Muscle layer of colon (tissue), 2 donors: Measurements from ENCODE around the gene ANAPC2.

Experiments used
- H3K27ac ChIP-seq: one replicate; pipeline ENCODE4 v1.7.0; 2013; ENCODE audit warnings: low read depth, mild to moderate bottlenecking, low read length, moderate library complexity
- H3K27me3 ChIP-seq, 2 donors: one replicate each; pipeline ENCODE4 v1.7.0; 2013; ENCODE audit warnings: low read length in 2 of 2, mild to moderate bottlenecking in 2 of 2; ENCODE audit not compliant: insufficient read depth in 2 of 2, control insufficient read depth in 1 of 2
- H3K36me3 ChIP-seq: one replicate; pipeline ENCODE4 v1.7.0; 2013; ENCODE audit warnings: mild to moderate bottlenecking, low read length; ENCODE audit not compliant: insufficient read depth
- H3K4me1 ChIP-seq: one replicate; pipeline ENCODE4 v1.7.0; 2013; ENCODE audit warnings: mild to moderate bottlenecking, low read length; ENCODE audit not compliant: insufficient read depth
- H3K4me3 ChIP-seq, 2 donors: one replicate each; pipeline ENCODE4 v1.7.0; 2013; ENCODE audit warnings: low read length in 2 of 2, low read depth in 1 of 2, mild to moderate bottlenecking in 1 of 2, moderate library complexity in 1 of 2
- H3K9ac ChIP-seq: one replicate; pipeline ENCODE4 v1.7.0; 2013; ENCODE audit warnings: low read length
- H3K9me3 ChIP-seq: one replicate; pipeline ENCODE4 v1.7.0; 2013; ENCODE audit warnings: mild to moderate bottlenecking, low read length
- donor health status: abdominal sarcoma.
- donor health status: Adenocarcinoma of cecum.

ANAPC2 gene

DNA sequence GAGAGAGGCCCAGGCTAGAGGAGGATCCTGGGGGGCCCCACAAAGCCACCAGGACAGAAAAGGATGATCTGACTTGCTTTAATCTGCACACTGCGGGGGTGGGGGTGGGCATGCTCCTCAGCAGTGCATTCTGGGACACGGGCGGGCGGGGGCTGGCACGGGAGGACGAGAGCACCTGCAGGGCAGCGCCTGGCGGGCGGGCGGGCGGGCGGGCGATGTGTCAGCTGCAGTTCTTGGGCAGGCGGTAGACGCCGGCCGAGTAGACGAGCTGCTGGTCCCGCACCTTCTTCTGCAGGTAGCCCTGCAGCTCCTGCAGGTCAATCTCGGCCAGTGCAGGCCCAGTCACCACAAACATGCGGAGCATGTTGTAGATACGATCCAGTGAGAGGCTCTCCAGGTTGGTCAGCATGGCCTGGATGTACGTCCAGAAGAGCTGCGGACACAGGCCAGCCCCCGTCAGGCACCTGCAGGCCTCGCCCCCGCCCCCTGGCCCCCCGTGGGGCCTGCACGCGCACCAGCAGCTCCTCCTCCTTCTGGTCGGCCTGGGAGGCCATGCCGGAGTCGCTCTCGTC is 13.6 kb downstream of the ANAPC2 start:
- Histone ChIP-seq H3K9ac (no peak overlapping the region), H3K9me3 (no peaks in the 10 kb centered on the region), H3K36me3 (peaks cover 10% of the 10 kb centered on the region), H3K27me3 (peaks cover 6 to 36% of the 10 kb centered on the region in 2 donors), H3K27ac (no peak overlapping the region), H3K4me3 (no peak overlapping the region), H3K4me1 (no peaks in the 10 kb centered on the region)

DNA sequence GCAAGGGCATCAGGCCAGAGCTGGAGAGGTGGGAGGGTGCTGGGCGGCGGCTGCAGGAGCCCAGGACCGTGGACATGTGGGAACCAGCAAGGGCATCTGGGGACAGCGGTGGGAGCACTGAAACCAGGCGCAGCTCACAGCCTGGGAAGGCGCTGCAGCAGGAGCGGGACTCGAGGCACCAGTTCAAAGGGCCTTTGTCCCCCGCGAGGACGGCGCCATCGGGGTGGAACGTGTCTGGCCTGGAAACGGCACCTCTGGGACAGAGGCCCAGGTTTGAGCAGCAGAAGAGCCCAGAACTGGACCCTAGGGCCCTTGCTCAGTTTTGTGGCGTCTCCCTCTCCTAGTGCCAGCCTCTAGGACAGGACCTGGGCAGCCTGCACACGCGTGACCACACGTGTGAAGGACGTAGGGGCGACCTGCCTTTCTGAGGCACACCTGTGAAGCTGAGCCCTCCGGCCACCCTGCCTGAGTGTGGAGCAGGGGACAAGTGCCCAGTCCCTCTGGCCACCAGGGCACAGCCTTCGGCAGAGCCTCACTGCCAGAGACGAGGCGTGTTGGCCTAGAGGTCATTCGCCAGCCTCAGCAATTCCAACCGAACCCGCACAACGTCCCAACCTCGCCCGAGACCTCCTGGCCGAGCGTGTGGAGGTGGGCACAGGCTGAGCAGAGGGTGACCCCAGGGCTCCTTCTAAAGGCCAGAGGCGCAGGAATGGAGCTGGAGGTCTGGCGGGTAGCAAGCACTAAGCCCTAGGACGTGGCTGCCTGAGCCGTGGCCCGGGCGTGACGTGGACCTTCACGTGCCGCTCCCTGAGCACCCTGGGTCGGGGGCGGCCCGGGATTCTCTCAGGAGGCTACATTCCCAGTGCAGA is 14.3 kb downstream of the ANAPC2 start:
- no peak overlapping the region for H3K27ac ChIP-seq
- no peaks in the 10 kb centered on the region for H3K4me1 ChIP-seq
- H3K36me3 ChIP-seq, result peaks cover 3% of the 10 kb centered on the region
- H3K27me3 ChIP-seq, result peaks cover 6 to 44% of the 10 kb centered on the region in 2 donors
- no peaks in the 10 kb centered on the region for H3K9me3 ChIP-seq
- no peak overlapping the region for H3K4me3 ChIP-seq
- H3K9ac ChIP-seq, result no peak overlapping the region

DNA sequence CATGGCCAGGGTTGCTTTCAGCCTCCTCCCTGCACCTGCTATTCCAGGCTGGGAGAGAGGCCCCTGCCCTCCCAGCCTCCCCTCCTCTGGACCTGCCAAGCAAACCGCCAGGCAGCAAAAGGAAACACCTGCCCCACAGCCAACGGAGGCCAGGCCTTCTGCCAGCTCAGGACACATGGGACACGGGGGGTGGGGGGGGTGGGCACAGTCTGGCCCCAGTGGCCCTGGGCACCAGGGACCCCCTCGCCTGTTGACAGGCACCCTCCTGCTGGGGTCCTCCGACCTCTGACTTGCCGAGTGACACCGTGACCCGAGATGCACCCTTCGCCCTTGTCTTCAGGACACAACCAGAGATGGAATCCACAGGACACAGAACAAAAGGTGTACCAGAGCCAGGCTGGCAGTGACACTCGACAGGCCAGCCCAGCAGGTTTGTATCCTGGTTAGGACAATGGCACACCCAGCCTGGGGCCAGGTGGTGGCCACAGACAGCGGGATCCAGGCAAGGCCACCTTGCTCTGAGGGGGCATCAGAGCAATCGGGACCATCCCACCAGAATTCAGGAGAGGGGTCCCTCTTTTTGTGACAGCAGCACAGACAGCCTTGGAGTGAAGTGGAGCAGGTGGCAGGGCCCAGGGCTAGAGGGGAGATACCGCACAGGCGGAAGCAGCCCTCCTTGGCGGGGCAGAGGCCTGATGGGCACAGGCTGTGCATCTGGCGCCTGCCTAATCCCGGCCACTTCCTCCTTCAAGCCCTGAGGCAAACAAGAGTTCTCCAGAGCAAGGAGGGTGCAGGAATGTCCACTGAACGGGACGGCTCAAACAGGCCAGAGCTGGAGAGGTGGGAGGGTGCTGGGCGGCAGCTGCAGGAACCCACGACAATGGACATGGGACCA is 15.2 kb downstream of the ANAPC2 start:
- no peak overlapping the region for H3K4me3 ChIP-seq
- no peaks in the 10 kb centered on the region for H3K4me1 ChIP-seq
- H3K9ac ChIP-seq, result no peak overlapping the region
- no peaks in the 10 kb centered on the region for H3K36me3 ChIP-seq
- no peak overlapping the region for H3K27ac ChIP-seq
- peaks cover 6 to 48% of the 10 kb centered on the region in 2 donors for H3K27me3 ChIP-seq
- H3K9me3 ChIP-seq, result no peaks in the 10 kb centered on the region

DNA sequence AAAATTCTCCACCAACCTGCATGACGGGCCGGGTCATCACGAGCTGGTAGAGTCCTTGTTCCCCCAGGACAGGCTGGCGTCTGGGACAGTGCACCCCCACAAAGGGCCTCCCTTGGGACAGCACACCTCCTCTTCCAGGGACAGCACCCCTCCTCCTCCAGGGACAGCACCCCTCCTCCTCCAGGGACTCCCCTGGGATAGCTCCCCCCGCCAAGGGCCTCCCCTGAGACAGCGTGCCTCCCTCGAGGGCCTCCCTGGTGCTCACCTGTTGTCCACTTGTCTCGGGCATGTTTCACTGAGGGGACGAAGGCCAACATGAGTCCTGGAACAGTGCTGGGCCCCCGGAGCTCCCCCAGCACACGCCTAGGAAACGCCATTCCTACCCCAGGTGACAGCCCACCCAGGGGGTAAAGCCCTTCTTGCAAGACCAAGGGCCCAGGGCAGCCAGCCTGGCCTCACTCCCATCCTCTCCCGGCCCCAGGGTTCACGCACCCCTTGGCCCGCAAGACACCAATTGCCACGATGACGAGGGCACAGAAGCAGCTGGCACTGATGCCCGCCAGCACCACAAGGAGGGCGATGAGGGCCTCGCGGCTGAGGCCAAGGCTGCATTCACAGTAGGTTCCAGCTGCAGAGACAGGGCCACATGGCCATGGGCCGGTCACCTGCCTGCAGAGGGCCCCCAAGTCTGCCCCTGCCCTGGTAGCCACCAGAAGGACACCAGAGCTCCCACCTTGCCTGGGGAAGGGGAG is 17.0 kb downstream of the ANAPC2 start:
- H3K9ac ChIP-seq, result no peak overlapping the region
- no peaks in the 10 kb centered on the region for H3K36me3 ChIP-seq
- H3K27me3 ChIP-seq, result peaks cover 13 to 66% of the 10 kb centered on the region in 2 donors
- no peaks in the 10 kb centered on the region for H3K9me3 ChIP-seq
- H3K4me3 ChIP-seq, result no peak overlapping the region
- H3K4me1 ChIP-seq, result no peaks in the 10 kb centered on the region
- no peak overlapping the region for H3K27ac ChIP-seq

DNA sequence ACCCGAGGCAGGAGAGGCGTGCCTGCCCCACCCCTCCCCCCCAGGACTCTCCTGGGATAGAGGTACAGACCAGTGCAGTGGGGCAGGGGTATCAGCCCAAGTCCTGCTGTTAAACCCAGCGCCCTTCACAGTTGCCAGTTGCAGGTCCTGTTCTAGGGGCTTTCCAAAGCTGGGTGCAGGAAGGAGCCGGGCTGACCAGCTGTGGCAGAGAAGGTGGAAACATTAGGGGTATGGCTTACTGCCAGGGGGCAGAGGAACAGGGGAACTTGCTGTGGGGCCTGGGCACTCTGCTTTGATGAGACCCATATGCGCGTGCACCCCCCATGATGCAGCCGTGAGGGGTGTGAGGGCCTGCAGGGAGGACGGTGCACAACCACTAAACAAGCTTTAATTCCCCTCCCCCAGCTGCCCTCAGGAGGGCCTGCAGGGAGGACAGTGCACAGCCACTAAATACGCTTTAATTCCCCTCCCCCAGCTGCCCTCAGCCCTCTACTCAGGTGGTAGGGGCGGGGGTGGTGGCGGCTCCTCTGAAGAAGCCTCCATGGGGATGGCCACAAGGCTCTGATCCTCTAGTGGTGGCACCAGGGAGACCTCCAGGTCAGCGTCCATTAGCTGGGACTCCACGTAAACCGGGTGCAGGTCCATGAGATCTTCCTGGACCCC is 17.7 kb downstream of the ANAPC2 start:
- H3K4me3 ChIP-seq, result no peak overlapping the region
- H3K9me3 ChIP-seq, result no peaks in the 10 kb centered on the region
- peaks cover 14 to 73% of the 10 kb centered on the region in 2 donors for H3K27me3 ChIP-seq
- no peaks in the 10 kb centered on the region for H3K4me1 ChIP-seq
- no peak overlapping the region for H3K9ac ChIP-seq
- H3K36me3 ChIP-seq, result no peaks in the 10 kb centered on the region
- no peak overlapping the region for H3K27ac ChIP-seq

DNA sequence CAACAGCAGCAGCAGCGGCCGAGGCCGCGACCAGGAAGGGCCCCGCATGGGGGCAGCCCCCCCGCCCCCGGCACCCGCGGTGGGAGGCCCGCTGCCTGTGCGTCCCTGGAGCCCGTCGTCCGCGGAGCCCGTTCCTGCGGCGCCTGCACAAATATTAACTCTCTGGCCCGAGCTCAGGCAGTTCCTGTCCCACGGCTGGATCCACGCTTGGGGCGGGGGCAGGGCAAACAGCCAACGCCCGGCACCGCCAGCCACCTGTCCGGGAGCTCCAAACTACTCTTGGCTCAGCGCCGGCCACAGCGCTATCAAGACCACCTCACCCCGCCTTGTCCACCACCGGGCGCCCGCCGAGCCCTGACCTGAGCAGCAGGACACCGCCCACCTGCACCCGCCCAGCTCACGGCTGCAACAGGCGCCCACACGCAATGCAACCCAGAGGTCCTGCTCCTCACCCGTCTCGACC is 18.4 kb downstream of the ANAPC2 start, which contains the start of gene LRRC26:
Gene LRRC26, minus strand, starts transcription at position 156 of the 463 bp plus-strand sequence. Its CDS starts 108 bp downstream, at position 48.
- H3K27me3 ChIP-seq, result peaks cover 14 to 80% of the 10 kb centered on the region in 2 donors
- H3K4me3 ChIP-seq, result peak within 1 kb of the TSS in 1 of 2 donors; percentile 47
- no peak within 1 kb of the TSS for H3K27ac ChIP-seq
- no peaks in the 10 kb centered on the region for H3K4me1 ChIP-seq
- H3K9ac ChIP-seq, result no peak within 1 kb of the TSS
- H3K9me3 ChIP-seq, result no peaks in the 10 kb centered on the region
- H3K36me3 ChIP-seq, result no peaks in the 10 kb centered on the region

DNA sequence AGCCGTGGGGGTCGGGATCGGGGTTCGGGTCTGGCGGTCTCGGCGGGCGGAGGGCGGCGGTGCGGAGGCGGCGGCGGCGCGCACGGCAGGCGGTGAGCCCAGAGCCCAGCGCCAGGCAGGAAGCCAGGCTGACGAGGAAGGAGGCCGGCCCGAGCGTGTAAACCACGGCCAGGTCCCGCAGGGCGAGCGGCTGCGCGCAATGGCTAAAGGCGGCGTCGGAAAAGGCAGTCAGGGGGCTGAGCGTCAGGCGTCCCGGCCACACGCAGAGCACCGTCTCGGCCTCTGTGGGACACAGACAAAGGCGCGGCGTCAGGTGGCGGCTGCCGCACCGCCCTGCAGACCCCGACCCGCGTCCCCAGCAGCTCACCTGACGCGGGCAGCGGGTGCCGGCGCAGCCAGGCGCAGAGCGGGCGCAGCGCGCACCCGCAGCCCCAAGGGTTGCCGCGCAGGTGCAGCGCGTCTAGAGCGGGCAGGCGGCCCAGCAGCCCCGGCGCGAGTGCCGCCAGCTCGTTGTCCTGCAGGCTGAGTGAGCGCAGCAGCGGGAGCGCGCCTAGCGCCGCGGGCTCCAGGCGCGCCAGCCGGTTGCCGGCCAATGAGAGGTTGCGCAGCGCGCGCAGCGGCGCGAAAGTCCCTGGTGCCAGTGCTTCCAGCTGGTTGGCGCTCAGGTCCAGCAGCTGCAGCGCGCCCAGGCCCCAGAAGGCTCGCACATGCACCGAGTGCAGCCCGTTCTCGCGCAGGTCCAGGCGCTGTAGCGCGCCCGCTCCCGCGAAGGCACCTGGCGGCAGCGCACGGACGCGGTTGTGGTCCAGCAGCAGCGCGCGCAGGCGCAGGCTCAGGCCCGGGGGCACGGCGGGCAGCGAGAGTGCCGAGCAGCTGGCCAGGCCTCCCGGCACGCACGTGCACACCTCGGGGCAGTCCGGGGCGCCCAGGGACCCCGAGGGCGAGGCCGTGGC is 19.2 kb downstream of the ANAPC2 start:
- Histone ChIP-seq H3K4me1 (no peaks in the 10 kb centered on the region), H3K27me3 (peaks cover 18 to 84% of the 10 kb centered on the region in 2 donors), H3K4me3 (peak overlapping the region in 1 of 2 donors; percentile 47), H3K36me3 (no peaks in the 10 kb centered on the region), H3K27ac (no peak overlapping the region), H3K9me3 (no peaks in the 10 kb centered on the region), H3K9ac (no peak overlapping the region)

DNA sequence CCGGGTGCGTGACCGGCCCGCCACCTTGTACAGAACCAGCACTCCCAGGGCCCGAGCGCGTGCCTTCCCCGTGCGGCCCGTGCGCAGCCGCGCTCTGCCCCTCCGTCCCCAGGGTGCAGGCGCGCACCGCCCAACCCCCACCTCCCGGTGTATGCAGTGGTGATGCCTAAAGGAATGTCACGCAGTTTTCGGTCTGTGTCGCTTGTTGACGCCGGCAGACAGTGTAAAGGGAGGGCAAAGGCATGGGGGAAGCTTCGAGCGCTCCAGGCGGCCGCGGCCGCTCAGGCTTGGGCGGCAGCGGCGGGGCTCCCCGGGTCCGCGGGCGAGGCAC is 19.8 kb downstream of the ANAPC2 start:
- Histone ChIP-seq H3K27ac (no peak overlapping the region), H3K4me1 (no peaks in the 10 kb centered on the region), H3K4me3 (no peak overlapping the region), H3K36me3 (no peaks in the 10 kb centered on the region), H3K9me3 (no peaks in the 10 kb centered on the region), H3K9ac (no peak overlapping the region), H3K27me3 (peaks cover 25 to 87% of the 10 kb centered on the region in 2 donors)

DNA sequence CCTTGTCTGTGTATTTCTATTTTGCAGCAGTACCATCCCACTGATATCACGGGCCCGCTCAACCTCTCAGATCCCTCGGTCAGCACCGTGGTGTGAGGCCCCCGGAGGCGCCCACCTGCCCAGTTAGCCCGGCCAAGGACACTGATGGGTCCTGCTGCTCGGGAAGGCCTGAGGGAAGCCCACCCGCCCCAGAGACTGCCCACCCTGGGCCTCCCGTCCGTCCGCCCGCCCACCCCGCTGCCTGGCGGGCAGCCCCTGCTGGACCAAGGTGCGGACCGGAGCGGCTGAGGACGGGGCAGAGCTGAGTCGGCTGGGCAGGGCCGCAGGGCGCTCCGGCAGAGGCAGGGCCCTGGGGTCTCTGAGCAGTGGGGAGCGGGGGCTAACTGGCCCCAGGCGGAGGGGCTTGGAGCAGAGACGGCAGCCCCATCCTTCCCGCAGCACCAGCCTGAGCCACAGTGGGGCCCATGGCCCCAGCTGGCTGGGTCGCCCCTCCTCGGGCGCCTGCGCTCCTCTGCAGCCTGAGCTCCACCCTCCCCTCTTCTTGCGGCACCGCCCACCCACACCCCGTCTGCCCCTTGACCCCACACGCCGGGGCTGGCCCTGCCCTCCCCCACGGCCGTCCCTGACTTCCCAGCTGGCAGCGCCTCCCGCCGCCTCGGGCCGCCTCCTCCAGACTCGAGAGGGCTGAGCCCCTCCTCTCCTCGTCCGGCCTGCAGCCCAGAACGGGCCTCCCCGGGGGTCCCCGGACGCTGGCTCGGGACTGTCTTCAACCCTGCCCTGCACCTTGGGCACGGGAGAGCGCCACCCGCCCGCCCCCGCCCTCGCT is 20.4 kb downstream of the ANAPC2 start:
- H3K4me3 ChIP-seq, result no peak overlapping the region
- H3K4me1 ChIP-seq, result no peaks in the 10 kb centered on the region
- H3K9ac ChIP-seq, result no peak overlapping the region
- H3K27me3 ChIP-seq, result peaks cover 27 to 93% of the 10 kb centered on the region in 2 donors
- H3K36me3 ChIP-seq, result no peaks in the 10 kb centered on the region
- no peaks in the 10 kb centered on the region for H3K9me3 ChIP-seq
- H3K27ac ChIP-seq, result no peak overlapping the region
